GM12878 (cell line): ENCODE results near the gene LRRC45. TPM values are rescaled to one million over a fixed set of nuclear protein-coding genes. Genes with fewer than 3 reads are reported as not detected.

Source experiments
- ATAC-seq: fragments of 200-7000 bp; cut with Tn5 transposase; 3 replicates; pipeline ENCODE4 v1.9.1; 2020; ENCODE audit warnings: mild to moderate bottlenecking, moderate library complexity
- BruUV-seq: library from RNA; stranded (reverse); fragments of 400-500 nt; replicated peaks from 2 replicates; lab custom pipeline; 2021; lab: Mats Ljungman, UMichigan
- CTCF ChIA-PET: fragments of 300-600 bp; sonication (Branson Sonifier 250); formaldehyde crosslinking; extraction: SDS; loops from one replicate; lab custom pipeline; 2021; ENCODE audit warnings: inconsistent platforms; lab: Yijun Ruan, JAX
- POLR2A ChIA-PET: fragments of 350-600 bp; formaldehyde crosslinking; extraction: SDS; loops from one replicate; lab custom pipeline; 2021; ENCODE audit warnings: inconsistent platforms; lab: Charles Lee
- RAD21 ChIA-PET: fragments of 300-600 bp; sonication (Branson Sonifier 250); formaldehyde crosslinking; loops from one replicate; lab custom pipeline; 2023; ENCODE audit warnings: antibody characterized with exemption; ENCODE audit not compliant: unreplicated experiment; lab: Charles Lee
- SMC1A ChIA-PET: fragments of 300-600 bp; sonication (Branson Sonifier 250); formaldehyde crosslinking; loops from one replicate; lab custom pipeline; 2023; ENCODE audit not compliant: unreplicated experiment, uncharacterized antibody; lab: Charles Lee
- DNase-seq: peaks from one replicate; pipeline ENCODE4 v3.0.0-alpha.2; 2011; ENCODE audit warnings: low read depth, low spot score
- FAIRE-seq: peaks from 3 replicates; lab custom pipeline; 2011; peaks lifted over from hg19 to GRCh38; lab: Jason Lieb, UNC
- H2AFZ ChIP-seq: 2 replicates; pipeline ENCODE4 v1.6.0; 2011; ENCODE audit warnings: low read depth, low read length, control low read depth; ENCODE audit not compliant: control insufficient read depth
- H3K27ac ChIP-seq: 2 replicates; pipeline ENCODE4 v1.5.1; 2011; ENCODE audit warnings: control low read depth; ENCODE audit not compliant: control insufficient read depth, insufficient read depth
- H3K27me3 ChIP-seq, 2 experiments: replicated peaks in 1 of 2; 2 replicates each; pipeline versions ENCODE4 v1.6.0 to v1.6.1; 2011; ENCODE audit warnings: low read length in 1 of 2; ENCODE audit not compliant: control insufficient read depth in 2 of 2, insufficient read depth in 2 of 2
- H3K36me3 ChIP-seq, 2 experiments: 2 replicates each; pipeline ENCODE4 v1.5.1; 2011; ENCODE audit warnings: low read length in 1 of 2; ENCODE audit not compliant: control insufficient read depth in 2 of 2, insufficient read depth in 2 of 2
- H3K4me1 ChIP-seq: 2 replicates; pipeline ENCODE4 v1.6.1; 2011; ENCODE audit warnings: mild to moderate bottlenecking, low read length, moderate library complexity, mixed read lengths; ENCODE audit not compliant: control insufficient read depth, insufficient read depth
- H3K4me2 ChIP-seq: 2 replicates; pipeline ENCODE4 v1.6.0; 2011; ENCODE audit warnings: control low read depth; ENCODE audit not compliant: control insufficient read depth, insufficient read depth
- H3K4me3 ChIP-seq: fragments of 200-600 bp; sonication (generic); 2 replicates; pipeline ENCODE4 v1.5.1; 2016
- H3K79me2 ChIP-seq: 2 replicates; pipeline ENCODE4 v1.6.0; 2011; ENCODE audit warnings: low read length; ENCODE audit not compliant: control insufficient read depth, insufficient read depth
- H3K9ac ChIP-seq: 2 replicates; pipeline ENCODE4 v1.8.0; 2011; ENCODE audit warnings: low read length, control low read depth, mixed read lengths; ENCODE audit not compliant: control insufficient read depth, insufficient read depth
- H3K9me3 ChIP-seq: replicated peaks from 3 replicates; pipeline ENCODE4 v1.5.1; 2011; ENCODE audit warnings: mild to moderate bottlenecking, low read length; ENCODE audit not compliant: control insufficient read depth, insufficient read depth
- H4K20me1 ChIP-seq: 2 replicates; pipeline ENCODE4 v1.6.0; 2011; ENCODE audit not compliant: control insufficient read depth, insufficient read depth
- BRCA1 ChIP-seq: IDR thresholded peaks from 2 replicates; pipeline ENCODE4 v1.6.1; 2011; ENCODE audit warnings: low read depth, low read length, improper control_type of control experiment
- CHD4 ChIP-seq: fragments of 200-600 bp; sonication (generic); IDR thresholded peaks from 2 replicates; pipeline ENCODE4 v1.6.1; 2016; ENCODE audit warnings: mild to moderate bottlenecking
- DPF2 ChIP-seq: fragments of 450-650 bp; IDR thresholded peaks from 2 replicates; pipeline ENCODE4 v1.6.1; 2017; ENCODE audit warnings: mild to moderate bottlenecking
- RAD21 ChIP-seq: IDR thresholded peaks from 2 replicates; pipeline ENCODE4 v1.6.1; 2011; ENCODE audit warnings: mild to moderate bottlenecking, low read depth, low read length, moderate library complexity; ENCODE audit not compliant: insufficient read depth
- RELA ChIP-seq: fragments of 450-650 bp; IDR thresholded peaks from 2 replicates; pipeline ENCODE4 v1.8.0; 2014; ENCODE audit warnings: borderline replicate concordance; ENCODE audit not compliant: partially characterized antibody
- TARDBP ChIP-seq: IDR thresholded peaks from 2 replicates; pipeline ENCODE4 v1.6.1; 2016; ENCODE audit warnings: borderline replicate concordance
- TCF12 ChIP-seq: IDR thresholded peaks from 2 replicates; pipeline ENCODE4 v1.6.1; 2011; ENCODE audit warnings: low read depth, mild to moderate bottlenecking, low read length
- WGBS: methylation state at CpG from one replicate; pipeline ENCODE4 v1.1.6; 2016; ENCODE audit warnings: low lambda C conversion rate; ENCODE audit not compliant: insufficient replicate concordance, insufficient coverage; ENCODE audit errors: missing lambda C conversion rate; 5-methylcytosine and 5-hydroxymethylcytosine counted together
- in situ Hi-C: fragments of 300-500 bp; cut with MboI; formaldehyde crosslinking; loops from 9 replicates; pipeline ENCODE4 v1.14.3; 2018; ENCODE audit warnings: mixed read lengths
- intact Hi-C: fragments of 100-400 bp; cut with micrococcal nuclease; formaldehyde crosslinking; loops from one replicate; pipeline ENCODE4 v1.14.2; 2022; ENCODE audit not compliant: unreplicated experiment
- polyA plus RNA-seq, 11 experiments: library from polyadenylated mRNA; depleted of rRNA in 4 of 11; unstranded in 6 of 11; stranded (reverse) in 5 of 11; fragments of >200 nt; fragmentation: Nextera tagmentation in 4 of 11; fragmentation: Illumina TruSeq in 1 of 11; extraction: Ambion mirVana in 4 of 11; extraction: Trizol in 1 of 11; gene quantifications; 1 replicate in 1 of 11; 2 replicates in 10 of 11; pipeline versions ENCODE4 v1.2.1 to v1.2.3, GENCODE V29; 2011 to 2016; ENCODE audit warnings: inconsistent platforms in 2 of 11, missing spikeins in 2 of 11, low read depth in 1 of 11
- total RNA-seq, 4 experiments: library from RNA; depleted of rRNA in 3 of 4; stranded (reverse); fragments of >200 nt in 3 of 4; fragmentation: Illumina TruSeq in 1 of 4; extraction: Trizol in 1 of 4; gene quantifications; 2 replicates each; pipeline versions ENCODE4 v1.2.1 to v1.2.3, GENCODE V29; 2013 to 2021
- TF ChIP-seq, protein P1 (sequence below): IDR thresholded peaks from 2 replicates; pipeline ENCODE4 v1.6.1; 2011; ENCODE audit warnings: low read depth, low read length, improper control_type of control experiment, borderline replicate concordance

The LRRC45 gene
- total and polyA plus RNA-seq, 10 of the 15 experiments (the other 5 are each of a cell fraction or from before 2014, with no cell fraction given) = 0.03 to 27.7 (median 10.4) TPM

GRCh38 chr17:82063424-82064415 lies 40.6 kb downstream of the LRRC45 start:
- CTCF ChIA-PET = interaction anchor here (1.0 kb wide), 1 partner anchor 102 kb away, joined by 3 read pairs; no protein-coding TSS in a partner anchor
- no peaks in the 10 kb centered on the region for H3K27me3 ChIP-seq
- RAD21 ChIA-PET = no interaction called here
- WGBS = 75% methylated on average over 20 of the region's 20 CpGs
- H3K27ac ChIP-seq = no peak overlapping the region
- ATAC-seq = no peak
- in situ Hi-C loops (no loop called here), intact Hi-C loops (no loop called here)
- SMC1A ChIA-PET = interaction anchor here (0.8 kb wide), 1 partner anchor 26 kb away, joined by 3 read pairs; the partner anchor contains the start of gene DCXR
- H3K4me1 ChIP-seq = peaks cover 8% of the 10 kb centered on the region
- H3K9ac ChIP-seq = no peak overlapping the region
- H3K36me3 ChIP-seq = peaks cover 3 to 19% of the 10 kb centered on the region in 2 experiments; a peak in 3 of 4 replicates
- no peak for FAIRE-seq
- H3K9me3 ChIP-seq = no peaks in the 10 kb centered on the region
- peak overlapping the region; percentile 82; the same call in 1 of the 2 replicates for H3K4me2 ChIP-seq
- H4K20me1 ChIP-seq = no peaks in the 10 kb centered on the region
- TF ChIP-seq RELA (no peak), DPF2 (no peak), CHD4 (no peak), RAD21 (no peak), BRCA1 (no peak), TCF12 (no peak), TARDBP (no peak)
- TF ChIP-seq, protein P1, sequence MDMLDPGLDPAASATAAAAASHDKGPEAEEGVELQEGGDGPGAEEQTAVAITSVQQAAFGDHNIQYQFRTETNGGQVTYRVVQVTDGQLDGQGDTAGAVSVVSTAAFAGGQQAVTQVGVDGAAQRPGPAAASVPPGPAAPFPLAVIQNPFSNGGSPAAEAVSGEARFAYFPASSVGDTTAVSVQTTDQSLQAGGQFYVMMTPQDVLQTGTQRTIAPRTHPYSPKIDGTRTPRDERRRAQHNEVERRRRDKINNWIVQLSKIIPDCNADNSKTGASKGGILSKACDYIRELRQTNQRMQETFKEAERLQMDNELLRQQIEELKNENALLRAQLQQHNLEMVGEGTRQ = no peak
- POLR2A ChIA-PET = no interaction called here
- no peak for DNase-seq
- H3K79me2 ChIP-seq = peaks cover 20% of the 10 kb centered on the region
- no peak overlapping the region for H2AFZ ChIP-seq
- peak overlapping the region; percentile 90; the same call in 1 of the 2 replicates for H3K4me3 ChIP-seq
- no TSS peak for BruUV-seq
